Measurements from ENCODE around the gene ZNF341.

DNA sequence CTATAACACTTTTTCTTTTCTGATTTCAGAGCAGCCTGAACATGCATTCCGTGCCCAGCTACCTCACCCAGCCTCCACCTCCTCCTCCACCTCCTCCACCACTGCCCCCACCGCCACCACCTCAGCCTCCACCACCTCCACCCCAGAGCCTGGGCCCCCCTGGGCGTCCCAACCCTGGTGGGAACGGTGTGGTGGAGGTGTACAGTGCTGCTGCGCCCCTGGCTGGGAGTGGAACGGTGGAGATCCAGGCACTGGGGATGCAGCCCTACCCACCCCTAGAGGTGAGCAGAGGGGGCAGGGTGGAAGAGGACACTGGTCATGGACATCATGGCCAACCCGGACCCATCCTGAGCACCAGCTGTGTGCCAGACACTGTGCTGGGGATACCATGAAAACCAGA, 21.3 kb downstream of the ZNF341 start:
- no peak for TF ChIP-seq POLR2A (IDR thresholded peaks at IDR 0.05; ENCODE audit: low read length)
- no peak for TF ChIP-seq GATA1 (IDR thresholded peaks at IDR 0.05; ENCODE audit: low read depth, low read length)
